NCI-H1436 (cell line): Measurements from ENCODE around the gene NUP42.
"Not testable (repeated sequence)": the region's sequence is repeated elsewhere in the genome, so short reads cannot be mapped to it uniquely, and the experiment has no call there.

Source experiments
- DNase-seq: peaks from one replicate; lab custom pipeline; 2025; lab: John Stamatoyannopoulos, UW

Gene NUP42, protein sequence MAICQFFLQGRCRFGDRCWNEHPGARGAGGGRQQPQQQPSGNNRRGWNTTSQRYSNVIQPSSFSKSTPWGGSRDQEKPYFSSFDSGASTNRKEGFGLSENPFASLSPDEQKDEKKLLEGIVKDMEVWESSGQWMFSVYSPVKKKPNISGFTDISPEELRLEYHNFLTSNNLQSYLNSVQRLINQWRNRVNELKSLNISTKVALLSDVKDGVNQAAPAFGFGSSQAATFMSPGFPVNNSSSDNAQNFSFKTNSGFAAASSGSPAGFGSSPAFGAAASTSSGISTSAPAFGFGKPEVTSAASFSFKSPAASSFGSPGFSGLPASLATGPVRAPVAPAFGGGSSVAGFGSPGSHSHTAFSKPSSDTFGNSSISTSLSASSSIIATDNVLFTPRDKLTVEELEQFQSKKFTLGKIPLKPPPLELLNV

GRCh38 chr7:23181684-23182553 is at the start of gene NUP42:
Gene NUP42 (plus strand): TSS chr7:23182048. CDS start chr7:23182086, 38 bp downstream.
- peak; percentile 98 for DNase-seq

GRCh38 chr7:23133797-23134196 is 48.1 kb upstream of the NUP42 start:
- DNase-seq: no peak

- DNase-seq: no peak
Measured at GRCh38 chr7:23135755-23136154, 46.1 kb upstream of the NUP42 start.

GRCh38 chr7:23136216-23136615 is 45.6 kb upstream of the NUP42 start:
- no peak for DNase-seq

GRCh38 chr7:23157679-23158078 is 24.2 kb upstream of the NUP42 start:
- no peak for DNase-seq

DNA sequence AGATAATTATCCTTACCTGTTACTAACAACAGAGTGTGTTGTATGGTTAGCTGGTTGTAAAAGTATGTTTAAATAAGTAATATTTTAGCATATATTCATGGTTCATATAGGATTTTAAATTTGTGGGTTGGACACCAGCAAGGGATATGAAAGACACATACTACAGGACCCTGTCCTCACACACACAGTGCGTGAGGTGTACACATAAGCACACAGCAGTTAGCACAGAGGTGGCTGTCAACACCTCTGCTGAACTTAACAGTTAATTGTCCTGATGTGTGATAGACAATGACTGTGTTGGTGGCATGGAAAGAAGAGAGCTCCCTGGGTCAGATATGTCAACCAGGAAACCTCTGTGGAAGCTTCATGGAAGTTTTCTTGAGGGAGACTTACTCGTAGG is 23.3 kb upstream of the NUP42 start:
- no peak for DNase-seq

GRCh38 chr7:23161482-23161881 is 20.4 kb upstream of the NUP42 start:
- DNase-seq: no peak

- no peak for DNase-seq
Measured at GRCh38 chr7:23164846-23165245, 17.0 kb upstream of the NUP42 start.

DNA sequence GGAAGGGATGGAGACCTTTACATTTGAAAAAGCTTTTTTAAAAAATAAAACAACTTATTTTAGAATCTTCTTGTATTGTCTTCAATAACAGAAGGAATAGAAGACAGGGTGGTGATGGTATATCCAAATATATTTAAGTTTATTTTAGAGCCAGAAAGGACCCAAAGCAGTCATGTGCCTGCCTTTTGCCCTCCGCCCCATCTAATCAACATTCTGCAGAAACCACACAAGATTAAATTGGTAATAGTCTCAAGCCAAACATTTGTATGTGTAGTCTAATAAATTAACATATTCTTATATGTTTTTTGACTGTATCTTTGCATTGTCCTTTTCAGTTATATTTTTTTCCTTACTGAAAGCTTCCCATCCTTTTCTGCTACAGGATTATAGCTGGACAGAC is 16.5 kb upstream of the NUP42 start:
- DNase-seq: no peak

DNA sequence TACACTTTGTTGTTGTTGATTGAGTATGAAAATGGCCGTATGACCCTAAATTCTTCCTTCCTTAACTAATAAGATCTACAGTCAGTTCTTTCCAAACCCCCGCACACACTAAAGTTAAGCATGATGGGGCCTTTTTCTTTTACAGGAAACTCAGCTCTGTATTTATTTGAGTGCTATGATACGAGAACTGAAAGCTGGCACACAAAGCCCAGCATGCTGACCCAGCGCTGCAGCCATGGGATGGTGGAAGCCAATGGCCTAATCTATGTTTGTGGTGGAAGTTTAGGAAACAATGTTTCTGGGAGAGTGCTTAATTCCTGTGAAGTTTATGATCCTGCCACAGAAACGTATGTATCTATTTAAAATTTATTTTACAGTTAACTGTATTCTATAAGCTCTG is 14.2 kb upstream of the NUP42 start:
- no peak for DNase-seq

DNA sequence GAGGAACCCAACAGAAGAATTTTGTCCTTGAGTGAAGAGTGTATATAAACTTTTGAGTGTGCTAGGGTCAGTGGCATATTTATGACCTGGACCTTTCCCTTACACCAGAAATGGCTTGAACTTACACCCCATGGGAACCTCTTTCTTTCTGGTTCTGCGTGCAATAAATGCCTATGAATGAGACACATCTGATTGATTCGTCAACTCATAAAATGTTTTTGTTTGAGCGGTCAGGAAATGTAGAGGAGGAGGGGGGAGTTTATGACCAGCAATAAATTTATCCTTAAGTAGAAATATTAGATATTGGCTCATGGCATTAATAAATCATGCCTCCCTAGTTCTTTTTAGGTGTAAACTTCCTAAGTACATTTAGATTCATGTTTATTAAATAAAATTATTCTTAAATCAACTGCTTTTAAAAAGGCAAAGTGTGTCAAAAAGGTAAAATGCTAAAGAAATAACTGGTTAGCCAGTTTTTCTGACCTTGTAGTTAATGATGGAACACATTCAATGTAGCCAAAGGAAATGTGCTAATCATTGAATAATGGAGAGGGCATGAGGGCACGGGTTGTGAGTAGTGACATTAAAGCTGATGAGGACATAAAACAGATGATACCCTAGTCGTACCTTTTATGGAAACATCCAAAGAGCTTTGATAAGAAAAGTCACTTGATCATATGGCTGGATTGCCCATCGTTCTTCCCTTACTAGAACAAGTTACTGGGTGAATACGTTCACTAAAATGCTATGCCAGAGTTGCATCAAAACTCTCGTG is 13.6 kb upstream of the NUP42 start:
- DNase-seq: no peak

GRCh38 chr7:23175938-23176337 is 5.9 kb upstream of the NUP42 start:
- no peak for DNase-seq

- DNase-seq: no peak
Measured at GRCh38 chr7:23183279-23184012, 1.6 kb downstream of the NUP42 start.

GRCh38 chr7:23184291-23184690 is 2.4 kb downstream of the NUP42 start:
- DNase-seq: no peak

- DNase-seq: peak; percentile 1
Measured at GRCh38 chr7:23184709-23185359, 3.0 kb downstream of the NUP42 start.

DNA sequence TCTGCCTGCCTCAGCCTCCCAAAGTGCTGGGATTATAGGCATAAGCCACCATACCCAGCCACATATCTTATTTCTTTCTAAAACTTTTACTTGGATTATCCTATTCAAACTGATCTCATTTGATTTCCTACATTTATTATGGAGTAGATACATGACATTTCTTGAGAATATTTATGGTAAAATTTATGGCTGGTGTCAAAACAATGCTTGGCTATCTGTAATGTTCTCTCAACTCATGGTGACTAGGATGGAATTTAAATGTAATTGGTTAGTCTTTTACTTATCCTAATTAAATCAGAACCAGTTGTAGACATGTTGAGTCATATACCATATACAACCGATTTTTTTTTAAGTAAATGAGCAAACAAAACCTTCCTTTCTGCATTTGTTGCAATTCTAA is 4.1 kb downstream of the NUP42 start:
- DNase-seq: no peak

GRCh38 chr7:23191022-23191421 is 9.2 kb downstream of the NUP42 start:
- DNase-seq: no peak

DNA sequence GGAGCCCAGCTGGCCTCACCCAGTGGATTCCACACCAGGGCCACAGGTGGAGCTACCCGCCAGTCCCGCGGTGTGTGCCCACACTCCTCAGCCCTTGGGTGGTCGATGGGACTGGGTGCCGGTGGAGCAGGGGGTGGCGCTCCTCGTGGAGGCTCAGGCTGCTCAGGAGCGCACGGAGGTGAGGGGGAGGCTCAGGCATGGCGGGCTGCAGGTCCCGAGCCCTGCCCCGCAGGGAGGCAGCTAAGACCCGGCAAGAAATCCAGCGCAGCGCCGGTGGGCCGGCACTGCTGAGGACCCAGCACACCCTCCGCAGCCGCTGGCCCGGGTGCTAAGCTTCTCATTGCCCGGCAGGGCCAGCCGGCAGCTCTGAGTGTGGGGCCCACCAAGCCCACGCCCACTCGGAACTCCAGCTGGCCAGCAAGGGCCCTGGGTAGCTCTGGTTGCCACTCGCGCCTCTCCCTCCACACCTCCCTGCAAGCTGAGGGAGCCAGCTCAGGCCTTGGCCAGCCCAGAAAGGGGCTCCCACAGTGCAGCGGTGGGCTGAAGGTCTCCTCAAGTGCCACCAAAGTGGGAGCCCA is 11.9 kb downstream of the NUP42 start:
- not testable (repeated sequence) for DNase-seq

DNA sequence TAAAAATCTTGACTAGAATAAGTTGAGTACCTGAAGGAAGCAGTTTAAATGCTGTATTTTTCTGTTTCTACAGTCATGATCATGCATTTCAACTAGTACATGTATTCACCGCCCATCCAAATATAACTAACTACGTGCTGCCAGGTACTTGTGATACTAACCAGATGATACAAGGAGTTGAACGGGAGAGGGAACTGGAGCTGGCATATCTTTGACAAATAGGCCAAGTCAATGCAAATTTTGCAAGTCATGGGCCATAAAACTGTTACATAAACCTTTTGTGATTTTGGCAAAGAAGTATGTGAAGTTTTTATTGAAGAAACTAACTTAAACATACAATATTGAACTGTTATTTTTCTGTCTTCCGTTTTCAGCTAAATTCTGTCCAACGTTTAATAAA is 14.5 kb downstream of the NUP42 start:
- DNase-seq: no peak

DNA sequence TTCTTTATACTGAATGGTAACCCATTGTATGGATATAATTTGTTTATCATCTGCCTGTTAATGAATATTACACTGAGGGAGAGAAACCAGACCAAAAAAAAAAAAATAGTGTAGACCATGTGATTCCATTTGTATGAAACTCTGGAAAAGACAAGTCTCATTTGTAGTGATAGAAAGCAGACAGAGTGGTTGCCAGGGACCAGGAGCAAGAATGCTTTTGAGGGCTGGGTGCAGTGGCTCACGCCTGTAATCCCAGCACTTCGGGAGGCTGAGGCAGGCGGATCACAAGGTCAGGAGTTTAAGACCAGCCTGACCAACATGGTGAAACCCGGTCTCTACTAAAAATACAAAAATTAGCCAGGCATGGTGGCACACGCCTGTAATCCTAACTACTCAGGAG is 15.9 kb downstream of the NUP42 start:
- not testable (repeated sequence) for DNase-seq

DNA sequence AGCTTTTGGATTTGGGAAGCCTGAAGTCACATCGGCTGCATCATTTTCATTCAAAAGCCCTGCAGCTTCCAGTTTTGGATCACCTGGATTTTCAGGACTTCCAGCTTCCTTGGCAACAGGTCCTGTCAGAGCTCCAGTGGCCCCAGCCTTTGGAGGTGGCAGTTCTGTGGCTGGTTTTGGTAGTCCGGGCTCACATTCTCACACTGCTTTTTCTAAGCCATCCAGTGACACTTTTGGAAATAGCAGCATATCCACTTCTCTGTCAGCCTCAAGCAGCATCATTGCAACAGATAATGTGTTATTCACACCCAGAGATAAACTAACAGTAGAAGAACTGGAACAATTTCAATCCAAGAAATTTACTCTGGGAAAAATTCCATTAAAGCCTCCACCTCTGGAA is 18.5 kb downstream of the NUP42 start:
- no peak for DNase-seq
